Measurements from ENCODE around the gene DYRK1A. TPM values are rescaled to one million over a fixed set of nuclear protein-coding genes. Genes with fewer than 3 reads are reported as not detected.
A peak's percentile ranks its signal among the peaks of the same experiment; 100 is the strongest.

The DYRK1A gene
- total and polyA plus RNA-seq, 10 of the 15 experiments (the other 5 are each of a cell fraction or from before 2014, with no cell fraction given): 2.4 to 68.6 (median 30.7) TPM

- no TSS peak for BruUV-seq (replicated peaks)
- in situ Hi-C loops (cut with MboI) (no loop called here), intact Hi-C loops (cut with micrococcal nuclease; ENCODE audit: unreplicated experiment) (no loop called here)
- 38% methylated on average over 5 of the region's 5 CpGs for WGBS (ENCODE audit: insufficient coverage, insufficient replicate concordance, low lambda C conversion rate, missing lambda C conversion rate)
- no peak overlapping the region for H2AFZ ChIP-seq (ENCODE audit: control insufficient read depth, low read depth, low read length)
- peak overlapping the region; percentile 63 for H3K27ac ChIP-seq (ENCODE audit: control insufficient read depth, insufficient read depth)
- ATAC-seq: peak; percentile 60
- TF ChIP-seq ZSCAN29 (IDR thresholded peaks at IDR 0.05): no peak
- no peak for TF ChIP-seq KDM1A (IDR thresholded peaks at IDR 0.05; ENCODE audit: borderline replicate concordance)
- no peak for TF ChIP-seq SMAD1 (IDR thresholded peaks at IDR 0.05; ENCODE audit: low read depth, partially characterized antibody)
- TF ChIP-seq MEF2B (IDR thresholded peaks at IDR 0.05; ENCODE audit: partially characterized antibody, poor library complexity, severe bottlenecking): peak; percentile 15
- 0 out of 4 replicates have a peak, but pooled peaks have one; percentile 21 to 30 for TF ChIP-seq IKZF2 (IDR thresholded peaks at IDR 0.05)
- TF ChIP-seq NR2C1 (IDR thresholded peaks at IDR 0.05): no peak
- TF ChIP-seq NFXL1 (IDR thresholded peaks at IDR 0.05; ENCODE audit: borderline replicate concordance): no peak
- no peak for TF ChIP-seq JUND (IDR thresholded peaks at IDR 0.05; ENCODE audit: low read depth, low read length)
- TF ChIP-seq, protein P1, sequence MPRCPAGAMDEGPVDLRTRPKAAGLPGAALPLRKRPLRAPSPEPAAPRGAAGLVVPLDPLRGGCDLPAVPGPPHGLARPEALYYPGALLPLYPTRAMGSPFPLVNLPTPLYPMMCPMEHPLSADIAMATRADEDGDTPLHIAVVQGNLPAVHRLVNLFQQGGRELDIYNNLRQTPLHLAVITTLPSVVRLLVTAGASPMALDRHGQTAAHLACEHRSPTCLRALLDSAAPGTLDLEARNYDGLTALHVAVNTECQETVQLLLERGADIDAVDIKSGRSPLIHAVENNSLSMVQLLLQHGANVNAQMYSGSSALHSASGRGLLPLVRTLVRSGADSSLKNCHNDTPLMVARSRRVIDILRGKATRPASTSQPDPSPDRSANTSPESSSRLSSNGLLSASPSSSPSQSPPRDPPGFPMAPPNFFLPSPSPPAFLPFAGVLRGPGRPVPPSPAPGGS (IDR thresholded peaks at IDR 0.05; ENCODE audit: borderline replicate concordance, insufficient read depth, low read depth, low read length, poor library complexity, severe bottlenecking): peak; percentile 26
- TF ChIP-seq BMI1 (IDR thresholded peaks at IDR 0.05; ENCODE audit: borderline replicate concordance): no peak
- TF ChIP-seq CBX3 (IDR thresholded peaks at IDR 0.05; ENCODE audit: borderline replicate concordance, low read depth): no peak
- TF ChIP-seq NR2F1 (conservative IDR thresholded peaks at IDR 0.05): no peak
- H3K9ac ChIP-seq (ENCODE audit: control insufficient read depth, insufficient read depth, low read length): no peak overlapping the region
- DNase-seq (ENCODE audit: low read depth, low spot score): no peak
- H3K36me3 ChIP-seq (ENCODE audit: control insufficient read depth in 2 of 2, insufficient read depth in 2 of 2, low read length in 1 of 2): no peaks in the 10 kb centered on the region; a peak in 2 of 4 replicates
- H3K27me3 ChIP-seq (replicated peaks in 1 of 2; ENCODE audit: control insufficient read depth in 2 of 2, insufficient read depth in 2 of 2, low read length in 1 of 2): no peaks in the 10 kb centered on the region
- RAD21 ChIA-PET (ENCODE audit: unreplicated experiment): interaction anchor here (1.3 kb wide), 1 partner anchor 41 kb away, joined by 4 read pairs; no protein-coding TSS in a partner anchor
- peaks cover 3% of the 10 kb centered on the region; the same call in 1 of the 2 replicates for H4K20me1 ChIP-seq (ENCODE audit: control insufficient read depth, insufficient read depth)
- no peak for FAIRE-seq
- POLR2A ChIA-PET: interaction anchor here (1.0 kb wide), 1 partner anchor 46 kb away, joined by 3 read pairs; no protein-coding TSS in a partner anchor
- H3K4me3 ChIP-seq: peak overlapping the region; percentile 10; the same call in 1 of the 2 replicates
- CTCF ChIA-PET: interaction anchor here (1.4 kb wide), 1 partner anchor 46 kb away, joined by 3 read pairs; no protein-coding TSS in a partner anchor
- H3K4me1 ChIP-seq (ENCODE audit: control insufficient read depth, insufficient read depth, low read length): peaks cover 42% of the 10 kb centered on the region
- H3K9me3 ChIP-seq (replicated peaks; ENCODE audit: control insufficient read depth, insufficient read depth, low read length): no peaks in the 10 kb centered on the region
- H3K4me2 ChIP-seq (ENCODE audit: control insufficient read depth, insufficient read depth): peak overlapping the region; percentile 0
- SMC1A ChIA-PET (ENCODE audit: uncharacterized antibody, unreplicated experiment): interaction anchor here (1.0 to 1.5 kb wide), 3 partner anchors 9 to 48 kb away, joined by 3 to 5 read pairs (median 5); no protein-coding TSS in a partner anchor
- H3K79me2 ChIP-seq (ENCODE audit: control insufficient read depth, insufficient read depth, low read length): peaks cover 98% of the 10 kb centered on the region
These were observed 48.0 kb downstream of the DYRK1A start for GRCh38 chr21:37414292-37415253.

Data from GM12878 (cell line).